Measurements from ENCODE around the gene ASNS. TPM values are rescaled to one million over a fixed set of nuclear protein-coding genes. Genes with fewer than 3 reads are reported as not detected.

The ASNS gene
- polyA plus RNA-seq, 1 of the 3 experiments (the other 2 are of a cell fraction) = 11.8 TPM

- ChIA-PET CTCF (interaction anchor here (0.9 kb wide), 1 partner anchor 12 kb away, joined by 3 read pairs; no protein-coding TSS in a partner anchor), POLR2A (no interaction called here)
- H3K4me2 ChIP-seq = no peak overlapping the region
Observed at GRCh38 chr7:97858221-97858620, 14.0 kb downstream of the ASNS start.

DNA sequence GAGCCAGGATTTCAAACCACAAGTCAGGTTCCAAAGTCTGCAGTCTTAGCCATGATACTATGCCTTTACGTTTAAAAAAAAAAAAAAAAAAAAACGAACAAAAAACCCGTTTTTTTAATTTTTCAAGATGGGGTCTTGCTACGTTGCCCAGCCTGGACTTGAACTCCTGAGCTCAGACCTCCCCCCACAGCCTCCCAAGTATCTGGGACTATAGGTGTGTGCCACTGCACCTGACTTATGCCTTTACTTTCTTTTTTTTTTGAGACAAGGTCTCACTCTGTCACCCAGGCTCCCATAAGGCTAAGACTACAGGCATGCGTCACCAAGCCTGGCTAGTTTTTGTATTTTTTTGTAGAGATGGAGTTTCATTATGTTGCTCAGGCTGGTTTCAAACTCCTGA lies 14.7 kb downstream of the ASNS start:
- H3K27me3 ChIP-seq (ENCODE audit: insufficient read depth) = no peaks in the 10 kb centered on the region
- H3F3A ChIP-seq (replicated peaks; ENCODE audit: insufficient read depth) = no peaks in the 10 kb centered on the region
- 80% methylated on average over 5 of the region's 5 CpGs for WGBS (ENCODE audit: low lambda C conversion rate)
- no peaks in the 10 kb centered on the region for H3K4me1 ChIP-seq (ENCODE audit: control insufficient read depth in 1 of 2, insufficient read depth in 2 of 2, low read depth in 1 of 2, low read length in 1 of 2)
- H3K9me2 ChIP-seq = no peaks in the 10 kb centered on the region
- no peaks in the 10 kb centered on the region for H3K79me2 ChIP-seq (ENCODE audit: insufficient read depth)
- no peaks in the 10 kb centered on the region for H4K20me1 ChIP-seq (ENCODE audit: insufficient read depth)
- H3K36me3 ChIP-seq (replicated peaks in 1 of 2; ENCODE audit: control insufficient read depth in 1 of 2, insufficient read depth in 2 of 2, low read length in 1 of 2) = peaks cover 51 to 81% of the 10 kb centered on the region in 2 experiments
- no peak overlapping the region for H2AFZ ChIP-seq (ENCODE audit: low read depth)
- no peaks in the 10 kb centered on the region for H3K9me3 ChIP-seq
- H3K9ac ChIP-seq = no peak overlapping the region
- TF ChIP-seq USF1 (IDR thresholded peaks at IDR 0.05; ENCODE audit: borderline replicate concordance, low read depth) = no peak
- no peak for TF ChIP-seq REST (IDR thresholded peaks at IDR 0.05; ENCODE audit: low read depth, low read length)
- no peak for TF ChIP-seq GATA2 (CRISPR knock-in tag; IDR thresholded peaks at IDR 0.05)
- TF ChIP-seq SIN3A (IDR thresholded peaks at IDR 0.05; ENCODE audit: borderline replicate concordance, low read depth, low read length) = no peak
- TF ChIP-seq MAX (IDR thresholded peaks at IDR 0.05; ENCODE audit: low read depth) = no peak
- no peak for TF ChIP-seq FOXM1 (IDR thresholded peaks at IDR 0.05; ENCODE audit: low read depth)
- no peak for TF ChIP-seq FOXJ3 (CRISPR knock-in tag; IDR thresholded peaks at IDR 0.05)
- TF ChIP-seq RFX5 (IDR thresholded peaks at IDR 0.05; ENCODE audit: low read length) = no peak
- no peak for TF ChIP-seq GABPA (IDR thresholded peaks at IDR 0.05; ENCODE audit: low read depth)
- no peak for TF ChIP-seq TEAD4 (IDR thresholded peaks at IDR 0.05; ENCODE audit: borderline replicate concordance, insufficient read depth)
- no peak for TF ChIP-seq USF2 (IDR thresholded peaks at IDR 0.05; ENCODE audit: borderline replicate concordance, low read depth, low read length)
- no peak for TF ChIP-seq RCOR1 (IDR thresholded peaks at IDR 0.05; ENCODE audit: low read length)
- TF ChIP-seq MXI1 (IDR thresholded peaks at IDR 0.05; ENCODE audit: low read depth, low read length) = no peak
- no peak for TF ChIP-seq RXRA (IDR thresholded peaks at IDR 0.05; ENCODE audit: borderline replicate concordance, low read depth)
- no peak for TF ChIP-seq SMC3 (IDR thresholded peaks at IDR 0.05; ENCODE audit: low read depth, low read length)
- no peak for TF ChIP-seq TCF12 (IDR thresholded peaks at IDR 0.05)
- TF ChIP-seq EZH2phosphoT487 (IDR thresholded peaks at IDR 0.05; ENCODE audit: borderline replicate concordance, low read depth) = no peak
- TF ChIP-seq ELF1 (IDR thresholded peaks at IDR 0.05) = no peak
- no peak for TF ChIP-seq POLR2AphosphoS5 (IDR thresholded peaks at IDR 0.05; ENCODE audit: low read depth, low read length)
- no peak for TF ChIP-seq MEF2A (IDR thresholded peaks at IDR 0.05; ENCODE audit: borderline replicate concordance, low read depth)
- ChIA-PET CTCF (interaction anchor here (0.6 to 3.9 kb wide), 6 partner anchors 11 to 753 kb away, joined by 3 to 30 read pairs (median 4); no protein-coding TSS in a partner anchor), POLR2A (no interaction called here)
- H3K27ac ChIP-seq (ENCODE audit: low read depth in 2 of 2, low read length in 1 of 2) = no peak overlapping the region
- DNase-seq = no peak
- no peak overlapping the region for H3K4me2 ChIP-seq
- no peak overlapping the region for H3K4me3 ChIP-seq (ENCODE audit: low read depth in 2 of 2, low read length in 1 of 2)

More at GRCh38 chr7:97858221-97858620, 14.0 kb downstream of the ASNS start:
- no peak overlapping the region for H3K4me3 ChIP-seq (ENCODE audit: low read depth in 2 of 2, low read length in 1 of 2)
- H3K27ac ChIP-seq (ENCODE audit: low read depth in 2 of 2, low read length in 1 of 2) = no peak overlapping the region
- H3K36me3 ChIP-seq (replicated peaks in 1 of 2; ENCODE audit: control insufficient read depth in 1 of 2, insufficient read depth in 2 of 2, low read length in 1 of 2) = peaks cover 44 to 74% of the 10 kb centered on the region in 2 experiments
- no peak for DNase-seq
- no peaks in the 10 kb centered on the region for H3K27me3 ChIP-seq (ENCODE audit: insufficient read depth)
- no peak overlapping the region for H3K9ac ChIP-seq
- no peaks in the 10 kb centered on the region for H3K79me2 ChIP-seq (ENCODE audit: insufficient read depth)
- H3K9me3 ChIP-seq = no peaks in the 10 kb centered on the region
- WGBS (ENCODE audit: low lambda C conversion rate) = 91% methylated on average over 2 of the region's 2 CpGs
- H2AFZ ChIP-seq (ENCODE audit: low read depth) = no peak overlapping the region
- H3K4me1 ChIP-seq (ENCODE audit: control insufficient read depth in 1 of 2, insufficient read depth in 2 of 2, low read depth in 1 of 2, low read length in 1 of 2) = no peaks in the 10 kb centered on the region
- no peaks in the 10 kb centered on the region for H3K9me2 ChIP-seq
- H3F3A ChIP-seq (replicated peaks; ENCODE audit: insufficient read depth) = no peaks in the 10 kb centered on the region
- TF ChIP-seq YY1 (IDR thresholded peaks at IDR 0.05; ENCODE audit: low read depth) (no peak), GABPA (IDR thresholded peaks at IDR 0.05; ENCODE audit: low read depth) (no peak), NRF1 (IDR thresholded peaks at IDR 0.05; ENCODE audit: low read depth, low read length) (no peak)
- no peaks in the 10 kb centered on the region for H4K20me1 ChIP-seq (ENCODE audit: insufficient read depth)

Data from SK-N-SH (cell line).